Ishikawa (cell line): ENCODE measurements around the gene RAPGEF3.

Experiments
- CEBPB ChIP-seq: IDR thresholded peaks from 2 replicates; pipeline ENCODE4 v1.6.1; 2012
- CREB1 ChIP-seq: IDR thresholded peaks from 2 replicates; pipeline ENCODE4 v1.6.1; 2012; ENCODE audit warnings: low read depth
- EGR1 ChIP-seq: IDR thresholded peaks from 2 replicates; pipeline ENCODE4 v1.6.1; 2012
- EP300 ChIP-seq: IDR thresholded peaks from 2 replicates; pipeline ENCODE4 v1.6.1; 2012; ENCODE audit warnings: borderline replicate concordance
- FOXM1 ChIP-seq: IDR thresholded peaks from 2 replicates; pipeline ENCODE4 v1.6.1; 2012; ENCODE audit warnings: low read depth, borderline replicate concordance
- MAX ChIP-seq: IDR thresholded peaks from 2 replicates; pipeline ENCODE4 v1.6.1; 2012
- NFIC ChIP-seq: IDR thresholded peaks from 2 replicates; pipeline ENCODE4 v1.6.1; 2012
- RAD21 ChIP-seq: IDR thresholded peaks from 2 replicates; pipeline ENCODE4 v1.6.1; 2012; ENCODE audit warnings: low read depth
- TAF1 ChIP-seq: IDR thresholded peaks from 2 replicates; pipeline ENCODE4 v1.6.1; 2012; ENCODE audit warnings: low read depth, mild to moderate bottlenecking
- TCF12 ChIP-seq: IDR thresholded peaks from 2 replicates; pipeline ENCODE4 v1.6.1; 2012; ENCODE audit warnings: low read depth
- TEAD4 ChIP-seq: IDR thresholded peaks from 2 replicates; pipeline ENCODE4 v1.6.1; 2012
- YY1 ChIP-seq: IDR thresholded peaks from 2 replicates; pipeline ENCODE4 v1.6.1; 2012; ENCODE audit warnings: low read depth
- ZBTB7A ChIP-seq: IDR thresholded peaks from 2 replicates; pipeline ENCODE4 v1.6.1; 2012; ENCODE audit warnings: low read depth
- TF ChIP-seq, protein P1 (sequence below): IDR thresholded peaks from 2 replicates; pipeline ENCODE4 v1.6.1; 2012
- TF ChIP-seq, protein P2 (sequence below): IDR thresholded peaks from 2 replicates; pipeline ENCODE4 v1.6.1; 2012; ENCODE audit warnings: low read depth, mild to moderate bottlenecking

The RAPGEF3 gene

GRCh38 chr12:47789141-47789540 lies 30.5 kb upstream of the RAPGEF3 start:
- TF ChIP-seq FOXM1, result no peak
- TF ChIP-seq, protein P1, sequence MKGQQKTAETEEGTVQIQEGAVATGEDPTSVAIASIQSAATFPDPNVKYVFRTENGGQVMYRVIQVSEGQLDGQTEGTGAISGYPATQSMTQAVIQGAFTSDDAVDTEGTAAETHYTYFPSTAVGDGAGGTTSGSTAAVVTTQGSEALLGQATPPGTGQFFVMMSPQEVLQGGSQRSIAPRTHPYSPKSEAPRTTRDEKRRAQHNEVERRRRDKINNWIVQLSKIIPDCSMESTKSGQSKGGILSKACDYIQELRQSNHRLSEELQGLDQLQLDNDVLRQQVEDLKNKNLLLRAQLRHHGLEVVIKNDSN, result no peak
- no peak for TF ChIP-seq TCF12
- TF ChIP-seq TEAD4, result no peak
- no peak for TF ChIP-seq CREB1
- no peak for TF ChIP-seq EP300
- no peak for TF ChIP-seq ZBTB7A
- TF ChIP-seq EGR1, result no peak
- no peak for TF ChIP-seq MAX
- TF ChIP-seq CEBPB, result no peak
- TF ChIP-seq TAF1, result no peak
- no peak for TF ChIP-seq RAD21
- no peak for TF ChIP-seq NFIC
- no peak for TF ChIP-seq YY1
- TF ChIP-seq, protein P2, sequence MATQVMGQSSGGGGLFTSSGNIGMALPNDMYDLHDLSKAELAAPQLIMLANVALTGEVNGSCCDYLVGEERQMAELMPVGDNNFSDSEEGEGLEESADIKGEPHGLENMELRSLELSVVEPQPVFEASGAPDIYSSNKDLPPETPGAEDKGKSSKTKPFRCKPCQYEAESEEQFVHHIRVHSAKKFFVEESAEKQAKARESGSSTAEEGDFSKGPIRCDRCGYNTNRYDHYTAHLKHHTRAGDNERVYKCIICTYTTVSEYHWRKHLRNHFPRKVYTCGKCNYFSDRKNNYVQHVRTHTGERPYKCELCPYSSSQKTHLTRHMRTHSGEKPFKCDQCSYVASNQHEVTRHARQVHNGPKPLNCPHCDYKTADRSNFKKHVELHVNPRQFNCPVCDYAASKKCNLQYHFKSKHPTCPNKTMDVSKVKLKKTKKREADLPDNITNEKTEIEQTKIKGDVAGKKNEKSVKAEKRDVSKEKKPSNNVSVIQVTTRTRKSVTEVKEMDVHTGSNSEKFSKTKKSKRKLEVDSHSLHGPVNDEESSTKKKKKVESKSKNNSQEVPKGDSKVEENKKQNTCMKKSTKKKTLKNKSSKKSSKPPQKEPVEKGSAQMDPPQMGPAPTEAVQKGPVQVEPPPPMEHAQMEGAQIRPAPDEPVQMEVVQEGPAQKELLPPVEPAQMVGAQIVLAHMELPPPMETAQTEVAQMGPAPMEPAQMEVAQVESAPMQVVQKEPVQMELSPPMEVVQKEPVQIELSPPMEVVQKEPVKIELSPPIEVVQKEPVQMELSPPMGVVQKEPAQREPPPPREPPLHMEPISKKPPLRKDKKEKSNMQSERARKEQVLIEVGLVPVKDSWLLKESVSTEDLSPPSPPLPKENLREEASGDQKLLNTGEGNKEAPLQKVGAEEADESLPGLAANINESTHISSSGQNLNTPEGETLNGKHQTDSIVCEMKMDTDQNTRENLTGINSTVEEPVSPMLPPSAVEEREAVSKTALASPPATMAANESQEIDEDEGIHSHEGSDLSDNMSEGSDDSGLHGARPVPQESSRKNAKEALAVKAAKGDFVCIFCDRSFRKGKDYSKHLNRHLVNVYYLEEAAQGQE, result no peak

DNA sequence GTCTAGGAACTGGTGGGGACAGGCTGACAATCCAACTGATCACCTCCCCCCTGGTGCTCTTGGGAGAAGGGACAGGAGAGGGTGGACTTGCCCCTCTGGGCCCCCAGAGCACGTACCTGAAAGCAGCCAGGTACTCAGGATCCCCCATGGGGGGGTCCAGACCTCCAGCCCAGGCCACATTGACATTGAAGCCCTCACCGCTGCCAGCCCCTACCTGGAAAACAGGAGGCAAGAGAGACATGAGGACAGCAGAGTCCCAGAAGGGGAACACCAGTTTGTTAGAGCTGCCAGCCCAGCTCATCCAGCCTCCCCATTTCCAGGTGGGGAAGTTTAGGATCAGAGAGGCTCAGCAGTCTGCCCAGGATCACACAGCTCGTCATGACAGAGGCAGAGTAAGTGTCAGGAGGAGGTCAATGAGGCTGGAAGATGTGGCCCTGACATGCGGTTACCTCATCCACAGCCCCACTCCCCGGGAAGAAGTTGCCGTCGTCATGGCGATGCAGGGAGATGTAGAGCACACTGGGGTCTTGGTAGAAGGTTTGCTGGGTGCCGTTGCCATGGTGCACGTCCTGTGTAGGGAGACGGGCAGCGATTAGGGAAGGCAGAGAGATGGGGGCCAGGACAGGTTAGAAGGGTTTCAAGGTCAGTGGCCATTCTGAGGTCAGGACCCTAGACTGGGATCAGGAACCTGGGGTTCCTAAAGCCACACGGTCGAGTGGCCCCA lies 29.1 kb upstream of the RAPGEF3 start:
- TF ChIP-seq, protein P1, result no peak
- 0 out of 2 replicates have a peak, but pooled peaks have one; percentile 4 for TF ChIP-seq YY1

DNA sequence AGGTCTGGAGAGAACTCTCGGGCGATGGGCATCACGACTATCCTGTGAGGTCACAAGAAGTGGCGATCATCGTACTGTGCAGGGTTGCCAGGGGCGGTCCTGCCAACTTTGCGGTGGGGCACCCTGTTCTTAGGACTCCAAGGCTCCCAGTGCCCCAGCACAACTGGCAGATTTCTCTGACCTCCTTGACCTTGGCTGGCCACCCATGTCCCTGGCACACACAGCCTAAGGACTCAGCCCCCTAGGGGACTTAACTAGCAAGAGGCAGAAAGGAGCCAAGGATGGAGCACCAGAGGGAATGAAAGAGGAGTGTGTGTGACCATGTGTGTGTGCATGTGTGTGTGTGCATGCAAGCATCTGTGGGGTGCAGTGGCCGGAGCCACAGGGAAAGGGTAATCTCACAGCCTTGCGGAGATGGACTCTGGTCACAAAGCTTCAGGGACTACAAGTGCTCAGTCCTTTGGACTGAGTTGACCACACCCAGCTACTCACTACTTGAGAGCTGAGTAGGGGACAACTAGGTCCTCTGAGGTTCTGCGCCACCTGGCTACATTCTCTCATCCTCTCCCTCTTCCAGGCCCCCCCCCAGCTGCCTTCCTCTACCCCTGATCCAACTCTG lies 28.1 kb upstream of the RAPGEF3 start:
- no peak for TF ChIP-seq ZBTB7A
- TF ChIP-seq EP300, result 0 out of 2 replicates have a peak, but pooled peaks have one; percentile 19

DNA sequence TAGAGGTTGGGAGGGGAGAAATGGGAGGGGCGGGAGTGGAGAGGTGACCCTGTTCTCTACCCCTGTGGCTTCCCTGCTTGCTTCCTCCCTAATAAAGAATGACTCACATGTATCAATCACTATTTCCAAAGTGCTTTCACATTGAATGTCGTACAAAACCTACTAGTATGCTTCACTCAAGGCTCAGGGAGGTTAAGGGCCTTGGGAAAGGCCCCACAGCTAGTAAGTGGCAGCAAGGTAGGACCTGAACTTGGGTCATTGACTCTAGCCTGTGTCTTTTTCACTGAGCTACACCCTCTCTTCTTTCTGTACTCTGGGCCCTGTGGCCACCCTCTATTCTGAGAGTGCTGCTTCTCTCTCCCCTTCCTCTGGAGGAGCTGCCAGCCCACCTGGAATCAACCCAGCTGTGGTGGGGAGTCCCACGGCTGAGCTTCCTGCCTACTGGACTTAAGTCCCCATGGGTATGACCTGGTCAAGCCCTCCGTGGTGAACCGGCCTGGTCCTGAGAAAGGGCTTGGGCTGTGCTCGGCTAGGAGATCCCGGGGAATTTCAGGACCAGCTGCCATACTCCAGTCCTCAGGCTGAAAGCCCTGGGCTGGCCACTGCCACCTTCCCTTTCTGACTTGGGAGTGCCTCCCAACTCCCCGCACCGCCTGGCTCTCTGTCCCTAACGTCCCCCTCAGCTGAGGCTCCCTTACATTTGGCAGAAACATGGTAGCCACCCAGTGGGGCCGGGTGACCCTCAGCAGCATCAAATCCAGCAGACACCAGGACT lies 27.4 kb upstream of the RAPGEF3 start:
- TF ChIP-seq TAF1 (no peak), CREB1 (no peak), TEAD4 (no peak), CEBPB (no peak), RAD21 (no peak), EP300 (no peak), EGR1 (no peak), FOXM1 (no peak), TCF12 (no peak), MAX (no peak), ZBTB7A (no peak), YY1 (no peak), NFIC (no peak)
- TF ChIP-seq, protein P1, result no peak
- TF ChIP-seq, protein P2, result no peak
